Measurements from ENCODE around the gene ATXN2. TPM values are rescaled to one million over a fixed set of nuclear protein-coding genes. Genes with fewer than 3 reads are reported as not detected.

ATXN2 gene
- total RNA-seq, 1 experiment from 2014 or later, result 56.3 TPM

GRCh38 chr12:111418594-111418880, 180.6 kb downstream of the ATXN2 start:
- DNase-seq (ENCODE audit: low spot score) (no peak), ATAC-seq (no peak)
- peaks cover 36% of the 10 kb centered on the region for H3K4me1 Mint-ChIP-seq
- no peak overlapping the region for H3K4me3 Mint-ChIP-seq
- TF ChIP-seq EMX1 (CRISPR knock-in tag; IDR thresholded peaks at IDR 0.05) (no peak), NR3C1 (CRISPR knock-in tag; conservative IDR thresholded peaks at IDR 0.05; ENCODE audit: low read depth) (no peak), SMAD3 (CRISPR knock-in tag; IDR thresholded peaks at IDR 0.05; ENCODE audit: borderline replicate concordance) (no peak), PRRX2 (CRISPR knock-in tag; IDR thresholded peaks at IDR 0.05) (no peak), NR1H2 (CRISPR knock-in tag; IDR thresholded peaks at IDR 0.05) (no peak), KAT7 (CRISPR knock-in tag; IDR thresholded peaks at IDR 0.05; ENCODE audit: borderline replicate concordance) (no peak), NR2C2 (CRISPR knock-in tag; IDR thresholded peaks at IDR 0.05) (no peak), MYBL2 (CRISPR knock-in tag; IDR thresholded peaks at IDR 0.05) (no peak), NFE2L1 (CRISPR knock-in tag; IDR thresholded peaks at IDR 0.05) (no peak), ZNF423 (CRISPR knock-in tag; IDR thresholded peaks at IDR 0.05) (no peak), CTCF (IDR thresholded peaks at IDR 0.05) (no peak)
- no peaks in the 10 kb centered on the region for H3K9me3 Mint-ChIP-seq
- peaks cover 20% of the 10 kb centered on the region for H3K36me3 Mint-ChIP-seq
- H3K27me3 Mint-ChIP-seq (ENCODE audit: low read depth), result no peaks in the 10 kb centered on the region
- ChIA-PET POLR2A (no interaction called here), CTCF (interaction anchor here (1.3 kb wide), 1 partner anchor 33 kb away, joined by 3 read pairs; no protein-coding TSS in a partner anchor)
- no peak overlapping the region for H3K27ac Mint-ChIP-seq

GRCh38 chr12:111417784-111418593, 181.1 kb downstream of the ATXN2 start:
- ATAC-seq, result peak; percentile 49; the same call in 1 of the 2 replicates
- no peaks in the 10 kb centered on the region for H3K27me3 Mint-ChIP-seq (ENCODE audit: low read depth)

More at GRCh38 chr12:111417784-111418593, 181.1 kb downstream of the ATXN2 start:
- H3K36me3 Mint-ChIP-seq, result peaks cover 19% of the 10 kb centered on the region
- H3K9me3 Mint-ChIP-seq, result no peaks in the 10 kb centered on the region
- no peak overlapping the region for H3K27ac Mint-ChIP-seq
- TF ChIP-seq AFF4 (CRISPR knock-in tag; IDR thresholded peaks at IDR 0.05; ENCODE audit: borderline replicate concordance) (no peak), SP1 (CRISPR knock-in tag; conservative IDR thresholded peaks at IDR 0.05) (no peak), ERG (CRISPR knock-in tag; IDR thresholded peaks at IDR 0.05) (no peak), MAX (CRISPR knock-in tag; IDR thresholded peaks at IDR 0.05) (no peak), ELF4 (CRISPR knock-in tag; IDR thresholded peaks at IDR 0.05; ENCODE audit: low read depth) (no peak), HMGXB4 (CRISPR knock-in tag; IDR thresholded peaks at IDR 0.05) (no peak), FOXK1 (CRISPR knock-in tag; IDR thresholded peaks at IDR 0.05) (no peak)
- ChIA-PET CTCF (interaction anchor here (0.5 to 1.3 kb wide), 2 partner anchors 33 to 39 kb away, joined by 3 to 4 read pairs; no protein-coding TSS in a partner anchor), POLR2A (no interaction called here)
- no peak overlapping the region for H3K4me3 Mint-ChIP-seq
- no peak for DNase-seq (ENCODE audit: low spot score)
- H3K4me1 Mint-ChIP-seq, result peaks cover 40% of the 10 kb centered on the region

Measured in WTC11 (cell line).